Left ventricle myocardium inferior (tissue), 1 donor: Measurements from ENCODE around the gene MPZL1. TPM values are rescaled to one million over a fixed set of nuclear protein-coding genes. Genes with fewer than 3 reads are reported as not detected.
"Not testable (repeated sequence)": the region's sequence is repeated elsewhere in the genome, so short reads cannot be mapped to it uniquely, and the experiment has no call there.

Experiments
- DNase-seq: peaks from one replicate; pipeline ENCODE4 v3.0.0-alpha.2; 2020
- H3K27ac ChIP-seq: fragments of 200-600 bp; replicated peaks from 2 replicates; pipeline ENCODE4 v1.8.0; 2021
- H3K27me3 ChIP-seq: fragments of 200-600 bp; 2 replicates; pipeline ENCODE4 v1.8.0; 2021; ENCODE audit warnings: low read depth
- H3K36me3 ChIP-seq: fragments of 200-600 bp; 2 replicates; pipeline ENCODE4 v1.8.0; 2021
- H3K4me1 ChIP-seq: fragments of 200-600 bp; 2 replicates; pipeline ENCODE4 v1.8.0; 2021
- H3K4me3 ChIP-seq: fragments of 200-600 bp; 2 replicates; pipeline ENCODE4 v1.8.0; 2021; ENCODE audit warnings: mild to moderate bottlenecking, moderate library complexity
- H3K9me3 ChIP-seq: fragments of 200-600 bp; replicated peaks from 2 replicates; pipeline ENCODE4 v1.8.0; 2021
- intact Hi-C: fragments of 100-400 bp; cut with micrococcal nuclease; formaldehyde crosslinking; loops from one replicate; pipeline ENCODE4 v1.11.0; 2022
- total RNA-seq: library from RNA; stranded (reverse); fragmentation: NEBNext Ultra II Directional; extraction: Animal tissue kit (Norgen Biotek cat#: 25700); gene quantifications from one replicate; pipeline ENCODE4 v1.2.1, GENCODE V29; 2021
- TF ChIP-seq, protein P1 (sequence below): fragments of 200-600 bp; IDR thresholded peaks from 2 replicates; pipeline ENCODE4 v1.8.0; 2021; ENCODE audit warnings: antibody characterized with exemption, mild to moderate bottlenecking, borderline replicate concordance
- donor health status: DM: no; HTN: yes; CAD: no; lungs with severe emphysema.

Gene MPZL1
- total RNA-seq, 1 donor from 2014 or later: 28.9 TPM

DNA sequence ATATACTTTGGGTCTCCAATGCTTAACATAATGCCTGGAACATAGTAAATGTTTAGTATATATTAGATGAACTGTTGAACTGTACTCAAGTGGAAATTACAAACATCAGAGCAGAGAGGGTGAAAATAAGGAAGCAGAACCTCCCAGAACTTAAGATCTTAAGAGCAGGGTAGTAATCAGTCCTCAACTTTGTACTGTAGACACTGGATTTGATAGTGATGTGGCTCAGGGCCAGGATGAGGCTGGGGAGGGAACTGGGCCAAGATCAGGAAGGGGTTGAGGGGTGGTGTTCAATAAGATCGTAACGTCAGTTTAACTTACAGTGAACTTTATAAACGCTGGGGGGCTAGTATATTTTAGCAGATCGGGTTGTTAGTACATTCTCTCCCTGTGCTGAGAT is 15.4 kb downstream of the MPZL1 start:
- no peaks in the 10 kb centered on the region for H3K36me3 ChIP-seq
- H3K27ac ChIP-seq: no peak overlapping the region
- no peak overlapping the region for H3K4me3 ChIP-seq
- H3K9me3 ChIP-seq: no peaks in the 10 kb centered on the region
- peaks cover 30% of the 10 kb centered on the region for H3K4me1 ChIP-seq
- H3K27me3 ChIP-seq: no peaks in the 10 kb centered on the region
- DNase-seq: no peak
- TF ChIP-seq, protein P1, sequence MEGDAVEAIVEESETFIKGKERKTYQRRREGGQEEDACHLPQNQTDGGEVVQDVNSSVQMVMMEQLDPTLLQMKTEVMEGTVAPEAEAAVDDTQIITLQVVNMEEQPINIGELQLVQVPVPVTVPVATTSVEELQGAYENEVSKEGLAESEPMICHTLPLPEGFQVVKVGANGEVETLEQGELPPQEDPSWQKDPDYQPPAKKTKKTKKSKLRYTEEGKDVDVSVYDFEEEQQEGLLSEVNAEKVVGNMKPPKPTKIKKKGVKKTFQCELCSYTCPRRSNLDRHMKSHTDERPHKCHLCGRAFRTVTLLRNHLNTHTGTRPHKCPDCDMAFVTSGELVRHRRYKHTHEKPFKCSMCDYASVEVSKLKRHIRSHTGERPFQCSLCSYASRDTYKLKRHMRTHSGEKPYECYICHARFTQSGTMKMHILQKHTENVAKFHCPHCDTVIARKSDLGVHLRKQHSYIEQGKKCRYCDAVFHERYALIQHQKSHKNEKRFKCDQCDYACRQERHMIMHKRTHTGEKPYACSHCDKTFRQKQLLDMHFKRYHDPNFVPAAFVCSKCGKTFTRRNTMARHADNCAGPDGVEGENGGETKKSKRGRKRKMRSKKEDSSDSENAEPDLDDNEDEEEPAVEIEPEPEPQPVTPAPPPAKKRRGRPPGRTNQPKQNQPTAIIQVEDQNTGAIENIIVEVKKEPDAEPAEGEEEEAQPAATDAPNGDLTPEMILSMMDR: no peak
- intact Hi-C loops: no loop called here

DNA sequence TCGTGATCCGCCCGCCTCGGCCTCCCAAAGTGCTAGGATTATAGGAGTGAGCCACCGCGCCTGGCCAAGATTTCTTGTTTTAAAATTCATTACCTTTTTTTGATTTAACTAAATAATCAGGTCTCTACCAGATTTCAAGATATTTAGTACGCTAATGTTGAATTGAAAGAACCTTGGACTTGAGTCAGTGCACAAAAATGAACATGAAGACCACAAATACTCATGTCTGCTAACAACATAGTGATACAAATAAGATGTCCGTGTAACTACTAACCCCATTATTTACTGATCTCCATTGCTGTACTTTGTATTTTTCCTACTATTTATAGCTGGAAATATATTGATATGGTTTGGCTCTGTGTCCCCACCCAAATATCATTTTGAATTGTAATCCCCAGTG is 16.4 kb downstream of the MPZL1 start:
- H3K36me3 ChIP-seq: no peaks in the 10 kb centered on the region
- TF ChIP-seq, protein P1: no peak
- H3K9me3 ChIP-seq: no peaks in the 10 kb centered on the region
- no peak overlapping the region for H3K4me3 ChIP-seq
- no peak for DNase-seq
- intact Hi-C loops: no loop called here
- no peaks in the 10 kb centered on the region for H3K27me3 ChIP-seq
- peaks cover 25% of the 10 kb centered on the region for H3K4me1 ChIP-seq
- H3K27ac ChIP-seq: no peak overlapping the region

DNA sequence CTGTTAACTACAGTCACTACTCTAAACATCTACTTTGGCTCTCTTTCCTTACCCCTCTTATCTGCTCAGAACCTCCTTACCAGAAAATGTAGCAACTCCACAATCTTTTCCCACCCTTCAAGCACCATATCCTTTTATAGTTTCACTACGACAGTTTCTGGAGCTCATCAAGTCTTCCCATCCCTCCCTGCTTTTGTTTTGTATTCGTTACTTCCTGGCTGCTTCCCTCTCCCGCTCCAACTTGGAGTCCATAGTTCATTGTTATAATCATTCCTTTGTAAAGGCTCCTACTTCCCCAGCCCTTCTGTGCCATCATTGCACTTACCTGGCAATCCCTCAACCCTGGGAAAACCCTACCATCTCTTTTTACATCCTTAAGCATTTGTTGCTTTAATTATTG is 18.0 kb downstream of the MPZL1 start:
- TF ChIP-seq, protein P1: no peak
- H3K4me3 ChIP-seq: no peak overlapping the region
- intact Hi-C loops: no loop called here
- peaks cover 24% of the 10 kb centered on the region for H3K4me1 ChIP-seq
- no peaks in the 10 kb centered on the region for H3K9me3 ChIP-seq
- H3K27ac ChIP-seq: no peak overlapping the region
- DNase-seq: no peak
- H3K36me3 ChIP-seq: no peaks in the 10 kb centered on the region
- H3K27me3 ChIP-seq: no peaks in the 10 kb centered on the region

DNA sequence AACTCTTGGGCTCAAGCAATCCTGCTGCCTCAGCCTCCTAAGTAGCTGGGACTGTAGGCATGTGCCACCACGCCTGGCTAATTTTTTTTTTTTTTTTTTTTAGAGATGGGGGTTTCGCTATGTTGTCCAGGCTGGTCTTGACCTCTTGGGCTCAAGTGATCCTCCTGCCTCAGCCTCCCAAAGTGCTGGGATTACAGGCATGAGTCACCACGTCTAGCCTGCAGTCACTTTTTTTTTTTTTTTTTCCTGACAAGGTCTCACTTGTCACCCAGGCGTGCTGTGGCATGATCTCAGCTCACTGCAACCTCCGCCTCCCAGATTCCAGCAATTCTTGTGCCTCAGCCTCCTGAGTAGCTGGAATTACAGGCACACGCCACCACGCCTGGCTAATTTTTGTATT is 19.3 kb downstream of the MPZL1 start:
- H3K27ac ChIP-seq, H3K36me3 ChIP-seq, H3K4me3 ChIP-seq, DNase-seq, intact Hi-C loops, H3K9me3 ChIP-seq, H3K27me3 ChIP-seq: not testable (repeated sequence)
- peaks cover 21% of the 10 kb centered on the region for H3K4me1 ChIP-seq

DNA sequence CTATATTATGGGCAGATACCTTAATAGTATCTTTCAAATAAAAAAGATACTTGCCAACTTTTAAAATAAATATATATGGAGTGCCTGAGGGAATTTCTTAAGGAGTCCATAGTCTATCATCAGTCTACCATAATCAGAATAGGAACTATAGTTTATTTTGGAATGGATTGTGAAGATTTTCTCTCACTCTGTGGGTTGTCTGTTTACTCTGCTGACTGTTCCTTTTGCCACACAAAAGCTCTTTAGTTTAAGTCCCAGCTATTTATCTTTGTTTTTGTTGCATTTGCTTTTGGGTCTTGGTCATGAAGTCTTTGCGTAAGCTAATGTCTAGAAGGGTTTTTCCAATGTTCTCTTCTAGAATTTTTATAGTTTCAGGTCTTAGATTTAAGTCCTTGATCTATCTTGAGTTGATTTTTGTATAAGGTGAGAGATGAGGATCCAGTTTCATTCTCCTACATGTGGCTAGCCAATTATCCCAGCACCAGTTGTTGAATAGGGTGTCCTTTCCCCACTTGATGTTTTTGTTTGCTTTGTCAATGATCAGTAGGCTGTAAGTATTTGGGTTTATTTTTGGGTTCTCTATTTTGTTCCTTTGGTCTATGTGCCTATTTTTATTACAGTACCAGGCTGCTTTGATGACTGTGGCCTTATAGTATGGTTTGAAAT is 20.7 kb downstream of the MPZL1 start:
- intact Hi-C loops, H3K4me3 ChIP-seq, H3K27ac ChIP-seq, DNase-seq, H3K4me1 ChIP-seq, H3K36me3 ChIP-seq, H3K27me3 ChIP-seq, H3K9me3 ChIP-seq: not testable (repeated sequence)

DNA sequence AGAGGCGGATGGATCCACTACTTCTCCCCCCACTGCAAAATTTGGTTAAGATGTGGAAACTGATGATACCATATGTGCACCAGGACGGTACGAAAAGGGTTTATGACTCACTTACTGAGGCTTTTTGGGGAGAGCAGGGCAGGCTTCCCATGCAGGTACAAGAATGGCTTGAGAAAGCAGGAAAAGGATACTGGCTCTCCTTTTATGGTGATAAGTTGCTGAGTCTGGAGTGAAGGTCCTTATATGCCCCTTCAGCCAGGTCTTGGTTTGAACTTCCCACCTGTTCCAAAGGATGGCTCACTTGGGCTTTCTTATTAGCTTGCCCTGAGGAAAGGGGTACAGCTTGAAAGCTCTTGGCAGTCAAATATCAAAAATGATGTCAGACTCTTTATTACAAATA is 23.1 kb downstream of the MPZL1 start:
- H3K4me1 ChIP-seq: peaks cover 27% of the 10 kb centered on the region
- H3K27me3 ChIP-seq: no peaks in the 10 kb centered on the region
- no peak overlapping the region for H3K4me3 ChIP-seq
- no peak for DNase-seq
- no peak overlapping the region for H3K27ac ChIP-seq
- H3K9me3 ChIP-seq: no peaks in the 10 kb centered on the region
- H3K36me3 ChIP-seq: no peaks in the 10 kb centered on the region
- TF ChIP-seq, protein P1: no peak
- intact Hi-C loops: no loop called here
